NCI-H2171 treated with DMSO at 0.1 percent for 48 hours (cell line): ENCODE measurements around the gene KIF1A.
"Not testable (repeated sequence)": the region's sequence is repeated elsewhere in the genome, so short reads cannot be mapped to it uniquely, and the experiment has no call there.

Experiments used
- DNase-seq: peaks from one replicate; lab custom pipeline; 2025; lab: John Stamatoyannopoulos, UW

Gene KIF1A

DNA sequence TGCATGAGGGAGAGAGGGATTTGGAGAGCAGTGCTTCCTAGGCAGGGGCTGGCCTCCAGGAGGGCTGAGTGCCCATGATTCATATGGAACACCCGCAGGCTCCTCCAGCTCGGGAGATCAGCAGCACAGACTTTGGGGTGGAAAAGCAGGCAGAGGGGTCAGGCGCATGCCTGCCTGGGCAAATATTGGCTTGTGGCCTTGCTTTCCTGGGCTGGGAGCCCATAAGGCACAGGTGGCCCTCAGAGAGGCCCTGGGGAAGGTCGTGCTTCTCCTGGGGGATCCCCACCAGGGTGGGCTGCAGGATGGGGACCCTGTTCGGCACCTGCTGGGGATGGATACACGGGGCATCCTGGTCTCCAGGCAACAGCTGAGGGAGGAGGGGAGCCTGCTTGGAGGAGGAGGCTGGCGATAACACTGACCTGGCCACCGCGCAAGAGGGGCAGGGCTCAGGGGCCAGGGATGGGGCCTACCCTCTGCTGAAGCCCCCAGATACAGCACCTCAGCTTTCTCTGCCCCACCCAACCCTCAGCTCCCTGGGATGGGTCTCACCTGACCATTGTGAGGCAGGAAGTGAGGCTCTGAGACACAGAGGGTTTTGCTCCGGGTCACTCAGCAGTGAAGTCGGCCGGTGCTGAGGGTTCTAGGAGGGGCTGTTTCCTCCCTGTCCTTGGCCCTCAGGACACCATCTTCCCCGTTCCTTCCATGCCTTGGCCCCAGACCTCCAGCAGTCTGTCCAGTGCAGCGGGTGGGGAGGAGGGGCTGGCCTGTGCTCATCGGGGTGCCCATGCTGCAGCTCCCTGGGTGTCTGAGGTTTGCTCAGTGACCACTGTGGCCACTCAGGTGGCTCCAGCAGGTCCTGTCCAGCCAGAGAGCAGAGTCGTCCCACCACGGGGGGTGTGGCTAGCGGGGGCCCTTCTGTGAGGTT lies 116.3 kb downstream of the KIF1A start:
- no peak for DNase-seq

DNA sequence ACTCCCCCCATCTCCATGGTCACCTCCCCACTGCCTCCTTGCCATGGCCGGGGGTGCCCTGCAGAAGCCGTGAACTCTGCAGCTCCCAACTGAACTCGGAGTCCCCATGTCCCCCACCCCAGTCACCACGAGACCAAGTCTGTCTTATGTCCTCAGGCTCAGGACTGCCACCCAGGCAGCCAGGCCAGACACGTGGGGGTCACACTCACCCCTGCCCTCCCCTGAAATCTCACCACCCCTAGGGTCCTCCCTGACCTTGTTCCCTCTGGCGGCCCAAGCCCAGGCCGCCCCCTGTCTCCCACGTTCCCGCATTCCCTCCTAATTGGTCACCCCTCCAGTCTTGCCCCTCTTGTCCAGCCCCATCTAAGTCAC lies 117.4 kb downstream of the KIF1A start:
- DNase-seq, result no peak

DNA sequence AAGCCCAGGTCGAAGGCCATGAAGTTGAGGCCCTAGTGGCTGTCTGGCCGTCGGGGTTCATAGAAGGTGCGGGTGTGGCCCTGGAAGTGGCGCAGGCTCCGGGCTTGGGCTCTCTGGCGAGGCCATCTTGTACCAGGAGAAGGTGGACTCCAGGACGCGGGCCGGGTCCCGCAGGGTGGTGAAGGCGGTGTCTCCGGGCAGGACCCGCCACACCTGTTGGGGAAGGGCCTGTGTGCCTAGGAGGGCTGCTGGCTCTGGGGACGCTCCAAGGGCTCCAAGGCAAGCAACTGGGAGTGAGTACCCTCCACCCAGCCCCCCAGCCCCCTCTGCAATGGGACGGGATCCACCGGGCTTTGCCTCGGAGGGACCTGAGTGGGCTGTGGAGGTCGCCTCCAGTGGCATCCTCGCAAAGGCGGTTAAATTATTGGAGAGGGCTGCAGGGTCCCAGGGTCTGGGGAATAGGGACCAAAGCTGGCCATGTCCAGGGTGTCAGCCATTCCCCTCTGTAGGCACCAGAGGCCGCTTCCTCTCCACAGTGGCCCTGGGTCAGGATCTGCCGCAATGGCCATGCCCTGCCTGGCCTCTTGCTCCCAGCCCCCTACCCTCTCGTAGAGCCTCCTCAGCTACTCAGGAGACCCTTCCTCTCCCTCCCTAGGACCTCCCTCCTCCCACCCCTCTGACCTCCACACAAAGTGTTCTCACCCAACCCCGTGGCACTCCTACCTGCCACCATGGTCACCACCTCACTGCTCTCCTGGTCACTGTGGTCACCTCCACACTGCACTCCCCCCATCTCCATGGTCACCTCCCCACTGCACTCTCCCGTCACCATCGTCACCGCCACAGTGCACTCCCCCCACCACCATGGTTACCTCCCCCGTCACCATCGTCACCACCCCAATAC lies 118.0 kb downstream of the KIF1A start:
- no peak for DNase-seq

DNA sequence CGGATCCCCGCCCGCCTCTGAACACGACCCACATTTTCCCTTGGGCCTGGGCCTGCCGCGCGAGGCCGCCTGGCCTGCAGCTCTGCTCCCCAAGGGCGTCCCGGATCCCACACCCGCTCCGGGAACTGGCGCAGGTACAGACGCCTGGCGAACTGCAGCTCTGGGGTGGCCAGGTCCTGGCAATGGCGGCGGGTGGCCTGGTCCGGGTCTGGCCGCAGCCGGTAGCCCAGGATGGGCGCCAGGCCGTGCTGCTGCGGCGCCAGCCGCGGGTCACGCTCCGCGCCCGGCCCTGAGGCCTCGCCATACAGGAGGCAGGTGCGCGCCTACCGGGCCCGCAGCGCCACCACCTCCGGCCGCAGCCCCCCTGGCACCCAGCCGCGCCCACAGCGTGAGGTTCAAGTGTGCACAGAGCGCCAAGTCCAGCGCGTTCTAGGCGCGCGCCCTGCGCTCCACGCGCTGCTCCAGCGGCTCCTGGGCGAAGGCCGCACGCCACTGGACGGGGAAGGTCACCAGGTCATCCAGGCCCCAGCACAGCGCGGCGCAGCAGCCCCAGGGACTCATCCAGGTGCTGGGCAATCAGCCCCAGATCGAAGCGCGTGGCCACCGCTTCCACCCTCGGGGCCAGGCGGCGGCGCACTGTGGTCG lies 118.8 kb downstream of the KIF1A start:
- no peak for DNase-seq

DNA sequence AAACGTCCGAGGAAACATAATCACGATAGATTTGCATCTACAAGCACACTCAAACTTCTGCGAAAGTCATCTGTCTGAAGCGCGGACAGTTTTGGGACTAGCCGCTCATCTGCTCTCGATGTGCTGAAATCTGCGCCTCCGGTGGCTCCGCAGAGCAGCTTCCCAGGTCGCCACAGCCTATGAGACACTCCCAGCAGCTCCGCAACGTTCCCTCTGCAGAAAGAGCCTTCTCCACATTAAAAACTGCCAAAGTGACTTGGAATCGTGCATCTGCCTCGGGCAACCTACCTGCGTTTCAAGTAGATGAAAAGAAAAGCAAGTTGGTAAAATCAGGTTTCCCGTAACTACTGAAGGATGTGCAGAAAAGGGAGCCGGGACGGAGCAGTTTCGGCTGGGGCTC lies 119.4 kb downstream of the KIF1A start:
- DNase-seq, result not testable (repeated sequence)

DNA sequence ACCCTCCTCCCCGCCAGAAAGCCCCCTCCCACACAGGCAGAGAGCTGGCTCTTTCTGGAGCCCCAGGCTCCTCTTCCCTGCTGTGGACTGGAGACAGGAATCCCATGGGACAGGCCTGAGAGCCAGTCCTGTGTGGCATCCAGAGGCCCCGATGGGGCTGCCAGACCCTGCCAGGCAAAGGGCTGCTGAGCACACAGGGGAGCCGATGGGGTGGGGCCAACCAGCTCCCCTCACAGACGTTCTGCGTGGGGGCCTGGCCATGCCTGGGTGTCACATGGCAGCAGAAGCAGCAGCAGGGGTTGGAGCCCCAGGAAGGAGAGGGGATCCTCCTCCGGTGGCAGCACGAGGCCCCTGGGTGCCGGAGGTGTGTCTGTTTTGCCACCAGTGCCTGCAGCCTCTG lies 120.2 kb downstream of the KIF1A start:
- not testable (repeated sequence) for DNase-seq

DNA sequence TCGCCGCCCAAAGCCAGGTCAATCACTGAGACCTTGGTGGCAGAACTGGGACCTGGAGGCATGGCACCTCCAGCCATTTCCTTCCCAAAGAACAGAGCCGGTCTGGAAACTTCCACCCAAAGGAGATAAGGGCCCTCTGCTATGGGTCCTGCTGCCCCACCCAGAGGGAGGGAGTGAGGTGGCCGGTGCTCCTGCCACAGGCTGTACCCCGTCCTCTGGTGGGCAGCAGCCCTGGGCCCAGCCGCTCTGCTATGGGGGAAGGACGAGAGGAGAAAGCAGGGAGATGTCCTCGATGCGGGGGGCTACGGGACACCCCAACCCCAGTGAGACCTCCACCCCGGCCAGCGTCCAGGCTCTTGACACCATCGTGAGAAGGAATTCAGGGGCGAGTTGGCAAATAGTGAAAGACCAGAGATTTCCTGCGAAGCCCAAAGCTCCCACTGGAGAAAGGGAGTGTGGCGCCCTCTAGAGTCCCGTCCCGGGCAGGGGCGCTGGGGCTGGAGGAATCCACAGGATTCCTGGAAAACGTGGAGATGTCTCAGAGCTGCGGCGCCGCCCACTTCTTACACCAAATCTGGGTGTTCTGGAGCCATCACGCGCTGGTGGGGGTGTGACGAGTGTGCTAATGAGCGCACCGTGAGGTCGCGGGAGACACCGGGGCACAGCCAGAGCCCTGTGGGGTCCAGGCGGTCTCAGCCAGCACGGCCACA lies 121.0 kb downstream of the KIF1A start:
- DNase-seq, result not testable (repeated sequence)

DNA sequence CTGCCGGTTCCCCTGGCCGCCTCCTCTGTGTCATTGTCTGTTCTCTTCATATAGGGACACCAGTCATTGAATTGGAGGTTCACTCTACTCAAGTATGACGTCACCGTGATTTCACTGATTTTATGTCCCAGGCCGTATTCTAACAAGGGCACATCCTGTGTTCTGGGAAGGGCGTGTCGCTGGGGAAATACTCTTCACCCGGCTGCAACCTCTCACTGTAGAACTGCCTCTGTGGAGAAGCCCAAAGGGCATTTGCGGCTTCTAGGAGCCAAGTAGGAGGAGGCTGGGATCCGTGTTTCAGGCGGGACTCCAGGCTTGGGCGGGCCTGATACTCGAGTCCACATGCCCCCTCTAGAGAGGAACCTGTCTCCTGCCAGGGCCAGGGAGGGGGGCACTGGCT lies 123.5 kb downstream of the KIF1A start:
- not testable (repeated sequence) for DNase-seq

DNA sequence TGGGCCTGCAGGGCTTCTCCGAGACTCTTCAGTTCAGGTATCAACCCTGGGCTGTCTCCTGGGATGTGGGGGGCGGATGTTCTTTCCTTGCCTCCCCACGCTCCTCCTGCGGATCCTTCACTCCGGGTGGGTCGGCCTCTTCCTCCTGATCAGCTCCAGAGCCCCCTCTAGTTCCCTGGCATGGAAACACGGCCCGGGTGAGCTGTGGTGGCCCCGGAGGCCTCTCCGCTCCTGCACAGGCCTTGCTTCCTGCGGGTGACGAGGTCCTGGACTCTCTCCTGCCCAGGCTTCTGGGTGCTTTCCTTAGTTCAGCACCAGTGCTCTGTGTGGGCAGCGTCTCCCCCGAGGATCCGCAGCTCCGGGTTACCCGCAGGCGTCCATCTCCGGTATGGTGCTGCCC lies 124.4 kb downstream of the KIF1A start:
- DNase-seq, result not testable (repeated sequence)

DNA sequence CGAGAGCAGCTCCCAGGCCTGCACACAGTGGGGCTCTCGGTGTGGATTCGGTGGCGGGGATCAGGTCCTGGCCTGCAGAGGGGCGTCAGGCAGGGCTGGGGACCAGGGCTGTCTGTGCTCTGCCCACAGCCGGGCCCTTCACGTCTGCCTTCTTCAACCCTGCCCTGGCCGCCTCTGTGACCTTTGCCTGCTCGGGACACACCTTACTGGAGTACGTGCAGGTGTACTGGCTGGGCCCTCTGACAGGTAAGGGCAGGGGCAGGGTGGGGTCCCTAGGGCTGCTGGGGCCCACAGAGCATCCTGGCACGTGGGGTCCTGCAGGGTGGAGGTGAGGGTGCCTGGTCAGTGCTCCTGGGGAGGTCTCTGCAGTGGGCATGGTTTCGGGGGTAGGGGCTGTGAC lies 125.7 kb downstream of the KIF1A start:
- DNase-seq, result not testable (repeated sequence)

DNA sequence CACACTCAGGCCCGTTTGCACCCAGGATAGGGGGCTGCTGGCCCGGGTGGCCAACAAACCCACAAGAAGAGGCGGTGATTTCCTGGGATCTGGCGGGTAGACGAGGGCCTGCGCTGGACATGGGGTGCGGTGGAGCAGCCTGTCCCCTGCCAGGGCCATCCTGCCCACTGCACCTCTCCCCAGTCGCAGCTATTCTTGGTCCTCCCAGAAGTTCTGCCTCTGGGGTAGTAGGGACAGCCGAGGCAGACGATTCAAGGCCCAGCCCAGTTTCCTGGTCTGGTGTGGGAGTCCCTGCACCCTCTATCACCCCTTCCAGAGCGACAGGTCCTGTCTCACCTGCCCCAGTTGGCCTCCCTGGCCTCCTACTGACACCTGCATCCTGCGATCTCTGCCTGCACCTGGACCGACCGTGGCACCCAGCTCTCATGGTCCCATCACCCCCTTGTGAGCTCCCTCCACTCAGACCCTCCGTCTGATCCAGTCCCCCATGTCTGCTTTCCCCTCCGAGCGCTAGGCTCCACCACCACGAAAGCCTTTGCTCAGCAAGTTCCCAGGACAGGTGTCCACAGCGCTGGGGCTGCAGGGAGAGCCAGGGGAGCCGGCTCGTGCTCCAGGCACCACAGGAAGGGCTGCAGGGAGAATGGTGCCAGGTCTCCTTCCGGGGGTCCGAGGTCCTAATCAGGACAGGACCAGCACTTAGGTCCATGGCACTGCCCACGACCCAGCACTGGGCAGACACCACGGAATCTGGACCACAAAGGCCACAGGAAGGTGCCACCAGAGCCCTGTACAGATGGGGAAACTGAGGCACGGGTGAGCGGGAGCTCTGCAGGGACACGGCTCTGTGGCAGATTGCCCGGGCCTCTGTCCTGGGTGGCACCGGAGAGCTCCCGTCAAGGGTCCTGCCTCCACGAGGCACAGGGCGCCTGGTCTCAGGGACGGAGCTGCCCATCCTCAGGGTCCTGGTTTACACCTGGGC lies 127.1 kb downstream of the KIF1A start:
- DNase-seq, result not testable (repeated sequence)

DNA sequence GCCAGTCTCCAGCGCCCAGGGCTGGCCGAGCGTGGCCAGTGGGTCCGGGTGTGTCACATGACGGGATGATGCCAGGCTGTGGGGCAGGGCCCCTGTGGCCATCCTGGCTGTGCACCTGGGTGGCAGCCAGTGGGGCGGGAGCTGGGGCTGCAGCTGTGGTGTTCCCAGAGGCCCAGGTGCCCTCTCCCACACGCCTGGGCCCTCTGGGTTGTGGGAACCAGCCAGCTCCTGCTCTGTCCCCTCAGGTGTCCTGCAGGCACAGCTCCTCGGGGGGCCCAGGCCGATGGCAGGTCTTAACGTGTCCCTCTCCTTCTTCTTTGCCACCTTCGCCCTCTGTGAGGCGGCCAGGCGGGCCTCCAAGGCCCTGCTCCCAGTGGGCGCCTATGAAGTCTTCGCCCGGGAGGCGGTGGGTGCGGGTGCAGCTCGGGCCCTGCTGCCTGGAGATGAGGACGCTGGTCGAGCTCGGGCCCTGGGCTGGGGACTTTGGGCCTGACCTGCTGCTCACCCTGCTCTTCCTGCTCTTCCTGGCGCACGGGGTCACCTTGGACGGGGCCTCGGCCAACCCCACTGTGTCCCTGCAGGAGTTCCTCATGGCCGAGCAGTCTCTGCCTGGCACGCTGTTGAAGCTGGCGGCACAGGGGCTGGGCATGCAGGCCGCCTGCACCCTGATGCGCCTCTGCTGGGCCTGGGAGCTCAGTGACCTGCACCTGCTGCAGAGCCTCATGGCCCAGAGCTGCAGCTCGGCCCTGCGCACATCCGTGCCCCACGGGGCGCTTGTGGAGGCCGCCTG lies 128.2 kb downstream of the KIF1A start, which contains the start of gene AQP12A:
Gene AQP12A, plus strand, starts transcription at position 236 of the 790 bp plus-strand sequence. Its CDS starts 48 bp downstream, at position 284.
- DNase-seq, result not testable (repeated sequence)

DNA sequence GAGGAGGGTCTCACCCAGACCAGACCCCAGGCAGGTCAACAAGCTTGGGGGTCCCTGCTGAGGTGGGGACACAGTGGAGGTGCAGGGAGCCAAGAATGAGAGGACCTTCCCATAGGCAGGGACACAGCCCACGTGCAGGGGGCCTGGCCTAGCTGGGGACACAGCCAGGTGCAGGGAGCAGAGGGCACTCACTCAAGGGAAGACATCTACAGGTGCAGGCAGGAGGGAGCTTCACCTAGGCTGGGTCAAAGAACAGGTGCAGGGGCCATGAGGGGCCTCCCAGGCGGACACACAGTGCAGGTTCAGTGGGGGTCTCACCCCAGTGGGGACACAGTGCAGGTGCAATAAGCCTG lies 129.0 kb downstream of the KIF1A start:
- DNase-seq, result not testable (repeated sequence)

DNA sequence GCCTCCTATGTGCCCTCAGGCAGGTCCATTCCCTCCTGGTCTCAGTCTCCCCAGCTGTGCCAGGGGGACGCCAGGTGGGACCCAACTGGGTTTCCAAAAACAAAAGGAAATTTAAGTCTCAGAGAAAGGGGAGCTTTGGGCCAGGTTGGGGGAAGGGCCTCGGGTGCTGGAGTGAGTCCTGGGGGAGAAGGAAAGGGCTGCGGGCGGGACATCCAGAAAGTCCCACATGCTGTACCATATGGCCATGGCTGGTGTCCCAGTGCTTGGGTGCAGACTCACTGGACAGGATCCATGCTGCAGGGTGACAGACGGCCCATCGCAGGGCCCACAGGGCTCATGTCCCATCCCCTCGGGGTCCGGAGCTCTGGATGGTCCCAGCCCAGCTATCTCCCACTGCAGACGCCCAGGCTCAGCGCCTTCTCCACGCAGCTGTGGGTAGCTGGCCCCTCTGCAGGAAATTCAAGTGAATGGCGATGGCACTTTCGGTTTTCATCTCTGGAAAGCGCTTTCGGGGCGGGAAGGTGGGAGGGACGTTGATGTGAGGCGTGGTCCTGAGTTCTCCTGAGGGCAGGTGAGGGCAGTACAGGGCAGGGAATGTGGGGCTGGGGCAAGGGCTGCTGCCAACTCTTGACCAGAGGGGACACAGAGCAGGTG lies 129.5 kb downstream of the KIF1A start:
- not testable (repeated sequence) for DNase-seq

DNA sequence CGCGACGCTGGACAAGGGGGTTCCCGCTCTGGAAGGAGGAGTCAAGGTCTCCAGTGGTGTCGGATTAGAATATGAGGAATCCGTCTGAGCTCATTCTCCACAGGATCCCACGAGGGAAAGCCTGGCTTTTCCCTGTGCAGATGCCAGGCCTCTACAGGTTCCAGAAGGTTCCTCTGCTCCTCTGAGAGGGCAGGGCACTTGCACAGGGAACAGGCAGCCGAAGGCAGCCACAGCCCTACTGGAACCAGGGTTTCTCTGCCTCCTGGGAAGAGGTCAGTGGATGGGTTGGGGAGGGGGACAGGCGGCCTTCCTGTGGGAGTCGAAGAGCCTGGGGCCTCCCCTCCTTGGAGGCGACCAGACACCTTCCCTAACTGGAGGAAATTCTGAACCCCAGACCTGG lies 130.0 kb downstream of the KIF1A start:
- no peak for DNase-seq

DNA sequence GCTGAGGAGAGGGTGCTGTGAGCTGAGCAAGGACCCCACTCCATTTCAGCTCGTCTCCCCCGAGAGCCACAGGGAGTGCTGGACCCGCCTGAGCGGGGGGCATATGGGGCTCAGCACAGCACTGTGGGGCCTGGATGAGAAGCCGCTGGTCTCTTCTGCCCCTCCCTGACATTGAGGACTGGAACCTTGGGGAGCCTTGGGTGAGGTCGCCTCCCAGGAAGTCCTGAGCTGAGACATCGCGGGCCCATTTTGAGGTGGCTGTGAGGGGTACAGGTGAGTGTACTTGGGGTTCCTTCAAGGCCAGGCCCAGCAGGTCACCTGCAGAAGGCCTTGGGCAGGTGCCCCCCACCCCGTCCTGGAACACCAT lies 131.5 kb downstream of the KIF1A start:
- DNase-seq, result no peak

DNA sequence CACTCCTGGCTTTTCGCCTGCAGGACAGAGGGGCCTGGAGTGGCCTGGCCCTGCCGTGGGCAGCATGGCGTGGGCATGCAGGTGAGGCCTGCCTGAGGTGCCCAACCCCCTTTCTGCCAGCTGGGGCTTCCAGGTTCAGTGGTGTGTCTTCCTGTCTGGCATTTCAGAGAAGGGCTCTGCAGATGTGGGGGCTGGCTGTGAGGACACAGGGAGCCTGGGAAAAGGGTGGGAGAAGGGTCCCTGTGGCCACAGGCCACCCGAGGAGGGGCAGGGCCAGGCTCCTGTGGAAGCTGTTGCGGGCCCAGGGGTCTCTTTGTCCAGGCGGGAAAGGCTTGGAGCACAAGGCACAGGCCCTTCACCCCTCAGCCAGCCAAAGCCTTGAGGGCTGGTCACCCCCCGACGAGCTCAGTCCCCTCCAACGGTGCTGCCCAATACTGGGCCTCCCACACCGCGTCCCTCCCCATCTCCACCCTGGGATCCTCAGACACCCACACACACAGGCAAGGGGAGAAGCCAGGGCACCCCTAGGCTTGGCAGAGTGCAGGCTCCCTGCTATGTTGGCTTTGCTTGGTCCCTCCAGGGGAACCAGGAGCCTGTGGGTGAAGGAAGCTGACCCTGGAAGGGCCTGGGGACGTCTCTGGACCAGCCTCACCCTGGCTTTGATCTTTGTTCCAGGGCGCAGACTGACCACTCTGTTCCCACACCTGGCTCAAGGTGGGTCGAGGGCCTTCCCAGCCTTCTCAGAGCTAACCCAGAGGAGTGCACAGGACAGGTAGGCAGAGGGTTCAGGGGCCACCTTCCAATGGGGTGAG lies 132.1 kb downstream of the KIF1A start:
- DNase-seq, result no peak

DNA sequence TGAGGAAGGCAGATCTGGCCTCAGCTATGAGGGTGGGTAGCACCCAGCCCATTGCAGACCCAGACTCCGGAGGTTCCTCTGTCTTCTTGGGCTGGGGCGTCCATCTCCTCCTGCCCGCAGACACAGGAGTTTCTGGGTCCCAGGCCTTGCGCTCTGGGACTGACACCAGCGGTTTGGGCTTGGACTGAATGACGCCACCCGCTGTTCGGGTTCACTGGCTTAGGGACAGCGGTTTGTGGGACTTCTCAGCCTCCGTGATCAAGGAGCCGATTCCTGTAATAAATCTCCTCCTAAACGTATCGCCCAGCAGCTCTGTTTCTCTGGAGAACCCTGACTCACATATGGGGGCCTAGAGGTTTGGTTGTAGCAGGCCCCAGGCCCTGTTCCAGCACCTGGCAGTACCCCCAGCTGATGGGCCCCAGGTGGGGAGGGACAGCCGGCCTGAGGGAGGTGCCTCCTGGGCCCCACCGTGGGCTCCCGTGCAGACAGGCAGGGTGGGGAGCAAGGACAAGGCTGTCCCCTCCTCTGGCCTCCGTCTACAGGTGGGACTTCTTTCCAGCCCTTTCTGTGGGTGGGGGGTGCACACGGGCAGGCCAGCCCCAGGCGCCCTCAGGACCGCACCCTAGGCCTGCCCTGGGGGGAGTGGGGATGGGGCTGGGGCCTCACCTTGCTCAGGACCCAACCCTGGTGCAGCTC lies 132.8 kb downstream of the KIF1A start:
- DNase-seq, result no peak
